Fibroblast of skin of right biceps (primary cell): Measurements from ENCODE around the gene ANKRD11.
"Not testable (repeated sequence)": the region's sequence is repeated elsewhere in the genome, so short reads cannot be mapped to it uniquely, and the experiment has no call there.

Source experiments
- DNase-seq: peaks from one replicate; pipeline ENCODE4 v3.0.0-alpha.2; 2013

The ANKRD11 gene

GRCh38 chr16:89449726-89450335, 40.5 kb downstream of the ANKRD11 start:
- no peak for DNase-seq

- DNase-seq = no peak
These were observed 41.7 kb downstream of the ANKRD11 start for GRCh38 chr16:89448656-89449055.

GRCh38 chr16:89446975-89447293, 43.4 kb downstream of the ANKRD11 start:
- DNase-seq = no peak

GRCh38 chr16:89446136-89446974, 44.0 kb downstream of the ANKRD11 start:
- no peak for DNase-seq

- no peak for DNase-seq
These were observed 45.2 kb downstream of the ANKRD11 start for GRCh38 chr16:89445166-89445565.

- no peak for DNase-seq
These were observed 45.6 kb downstream of the ANKRD11 start for GRCh38 chr16:89444728-89445127.

- DNase-seq = no peak
These were observed 46.1 kb downstream of the ANKRD11 start for GRCh38 chr16:89444151-89444723.

- no peak for DNase-seq
These were observed 46.7 kb downstream of the ANKRD11 start for GRCh38 chr16:89443727-89444084.

- peak; percentile 61 for DNase-seq
These were observed 47.2 kb downstream of the ANKRD11 start for GRCh38 chr16:89442990-89443726.

GRCh38 chr16:89442588-89442987, 47.8 kb downstream of the ANKRD11 start:
- no peak for DNase-seq

GRCh38 chr16:89439659-89440058, 50.7 kb downstream of the ANKRD11 start:
- no peak for DNase-seq

- DNase-seq = no peak
These were observed 52.4 kb downstream of the ANKRD11 start for GRCh38 chr16:89437991-89438390.

GRCh38 chr16:89437251-89437987, 52.9 kb downstream of the ANKRD11 start:
- DNase-seq = no peak

GRCh38 chr16:89436366-89436765, 54.0 kb downstream of the ANKRD11 start:
- no peak for DNase-seq

- DNase-seq = not testable (repeated sequence)
These were observed 55.3 kb downstream of the ANKRD11 start for GRCh38 chr16:89435059-89435458.

GRCh38 chr16:89434490-89434889, 55.9 kb downstream of the ANKRD11 start:
- no peak for DNase-seq

- DNase-seq = not testable (repeated sequence)
These were observed 56.9 kb downstream of the ANKRD11 start for GRCh38 chr16:89433363-89433984.

- DNase-seq = no peak
These were observed 58.7 kb downstream of the ANKRD11 start for GRCh38 chr16:89431630-89432029.

- no peak for DNase-seq
These were observed 59.2 kb downstream of the ANKRD11 start for GRCh38 chr16:89431158-89431584.

- DNase-seq = no peak
These were observed 59.8 kb downstream of the ANKRD11 start for GRCh38 chr16:89430436-89431157.

- not testable (repeated sequence) for DNase-seq
These were observed 61.8 kb downstream of the ANKRD11 start for GRCh38 chr16:89428605-89429004.
